Lung (tissue), 12 donors: ENCODE measurements around the gene UBN1. TPM values are rescaled to one million over a fixed set of nuclear protein-coding genes. Genes with fewer than 3 reads are reported as not detected.

ENCODE experiments used
- ATAC-seq: fragments of 200-7000 bp; cut with Tn5 transposase; one replicate; pipeline ENCODE4 v1.9.1; 2020; ENCODE audit warnings: moderate number of reproducible peaks; ENCODE audit not compliant: insufficient read depth, low FRiP score
- DNase-seq, 3 donors: peaks; one replicate each; pipeline ENCODE4 v3.0.0-alpha.2; 2013 to 2017
- H3K27ac ChIP-seq, 2 donors: one replicate each; pipeline ENCODE4 v1.5.1; 2013; ENCODE audit warnings: mild to moderate bottlenecking in 2 of 2, moderate library complexity in 2 of 2, control low read depth in 1 of 2, inconsistent platforms in 1 of 2, low read depth in 1 of 2, low read length in 1 of 2
- H3K27me3 ChIP-seq, 3 donors: one replicate each; pipeline ENCODE4 v1.5.1; 2013; ENCODE audit warnings: low read length in 2 of 3; ENCODE audit not compliant: control insufficient read depth in 3 of 3, insufficient read depth in 3 of 3
- H3K36me3 ChIP-seq, 4 donors: one replicate each; pipeline ENCODE4 v1.5.1; 2013; ENCODE audit warnings: low read length in 4 of 4, mild to moderate bottlenecking in 1 of 4, moderate library complexity in 1 of 4; ENCODE audit not compliant: control insufficient read depth in 4 of 4, insufficient read depth in 4 of 4
- H3K4me1 ChIP-seq, 5 donors: one replicate each; pipeline ENCODE4 v1.5.1; 2013; ENCODE audit warnings: low read length in 5 of 5, mild to moderate bottlenecking in 2 of 5, moderate library complexity in 1 of 5; ENCODE audit not compliant: control insufficient read depth in 5 of 5, insufficient read depth in 5 of 5
- H3K4me3 ChIP-seq: one replicate; pipeline ENCODE4 v1.5.1; 2013; ENCODE audit warnings: mild to moderate bottlenecking, control low read depth, moderate library complexity
- H3K9ac ChIP-seq, 2 donors: one replicate each; pipeline ENCODE4 v1.5.1; 2013; ENCODE audit warnings: low read length in 2 of 2, control low read depth in 1 of 2; ENCODE audit not compliant: insufficient read depth in 1 of 2
- H3K9me3 ChIP-seq, 4 donors: one replicate each; pipeline ENCODE4 v1.5.1; 2013; ENCODE audit warnings: low read length in 3 of 4, mild to moderate bottlenecking in 1 of 4, moderate library complexity in 1 of 4; ENCODE audit not compliant: control insufficient read depth in 4 of 4, insufficient read depth in 3 of 4
- whole genome bisulfite sequencing, 2 donors: extraction: QIAGEN DNeasy Blood & Tissue Kit; methylation state at CpG; one replicate each; pipeline ENCODE4 v1.1.7; 2013; 5-methylcytosine and 5-hydroxymethylcytosine counted together
- polyA plus RNA-seq, 2 donors: library from polyadenylated mRNA; stranded (reverse); fragments of 200-250 nt; gene quantifications; one replicate each; pipeline ENCODE4 v1.2.1, GENCODE V29; 2013
- total RNA-seq, 2 donors: library from RNA; depleted of rRNA in 1 of 2; stranded (reverse); fragments of >200 nt in 1 of 2; gene quantifications; one replicate each; pipeline ENCODE4 v1.2.1, GENCODE V29; 2014 to 2021
- TF ChIP-seq, protein P1 (sequence below): IDR thresholded peaks from 2 replicates; pipeline ENCODE4 v1.5.1; 2012; ENCODE audit warnings: mild to moderate bottlenecking; ENCODE audit errors: control extremely low read depth, extremely low read depth
- donor health status: control.
- donor health status: control.
- donor health status: Bipolar disorder and iron deficiency.
- donor health status: healthy.
- donor health status: DM: yes; HTN: yes; CAD: no.

The UBN1 gene
- total and polyA plus RNA-seq, 4 donors: 13.3 to 37.8 (median 19.9) TPM

DNA sequence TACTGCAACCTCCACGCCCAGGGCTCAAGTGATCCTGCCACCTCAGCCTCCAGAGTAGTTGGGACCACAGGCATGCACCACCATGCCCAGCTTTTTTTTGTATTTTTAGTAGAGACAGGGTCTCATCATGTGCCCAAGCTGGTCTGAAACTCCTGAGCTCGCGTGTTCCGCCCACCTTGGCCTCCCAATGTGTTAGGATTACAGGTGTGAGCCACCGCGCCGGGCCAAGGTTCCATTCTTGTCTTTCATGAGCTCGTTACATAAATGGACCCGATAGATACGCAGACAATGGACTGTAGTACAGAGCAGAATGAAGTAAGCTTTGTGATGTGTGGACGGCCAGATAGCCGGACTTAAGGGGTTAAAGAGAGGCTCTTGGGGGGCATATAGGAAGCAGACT lies 19.3 kb downstream of the UBN1 start:
- Histone ChIP-seq H3K36me3 (peaks cover 4 to 33% (median 17%) of the 10 kb centered on the region in 4 donors), H3K4me1 (peaks cover 0 to 25% (median 2%) of the 10 kb centered on the region in 5 donors), H3K27me3 (no peaks in the 10 kb centered on the region), H3K9me3 (no peaks in the 10 kb centered on the region), H3K27ac (no peak overlapping the region), H3K4me3 (no peak overlapping the region), H3K9ac (no peak overlapping the region)
- ATAC-seq (no peak), DNase-seq (no peak)
- WGBS, 2 donors: 94 to 98% methylated on average over 12 of the region's 12 CpGs
- TF ChIP-seq, protein P1, sequence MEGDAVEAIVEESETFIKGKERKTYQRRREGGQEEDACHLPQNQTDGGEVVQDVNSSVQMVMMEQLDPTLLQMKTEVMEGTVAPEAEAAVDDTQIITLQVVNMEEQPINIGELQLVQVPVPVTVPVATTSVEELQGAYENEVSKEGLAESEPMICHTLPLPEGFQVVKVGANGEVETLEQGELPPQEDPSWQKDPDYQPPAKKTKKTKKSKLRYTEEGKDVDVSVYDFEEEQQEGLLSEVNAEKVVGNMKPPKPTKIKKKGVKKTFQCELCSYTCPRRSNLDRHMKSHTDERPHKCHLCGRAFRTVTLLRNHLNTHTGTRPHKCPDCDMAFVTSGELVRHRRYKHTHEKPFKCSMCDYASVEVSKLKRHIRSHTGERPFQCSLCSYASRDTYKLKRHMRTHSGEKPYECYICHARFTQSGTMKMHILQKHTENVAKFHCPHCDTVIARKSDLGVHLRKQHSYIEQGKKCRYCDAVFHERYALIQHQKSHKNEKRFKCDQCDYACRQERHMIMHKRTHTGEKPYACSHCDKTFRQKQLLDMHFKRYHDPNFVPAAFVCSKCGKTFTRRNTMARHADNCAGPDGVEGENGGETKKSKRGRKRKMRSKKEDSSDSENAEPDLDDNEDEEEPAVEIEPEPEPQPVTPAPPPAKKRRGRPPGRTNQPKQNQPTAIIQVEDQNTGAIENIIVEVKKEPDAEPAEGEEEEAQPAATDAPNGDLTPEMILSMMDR: no peak

DNA sequence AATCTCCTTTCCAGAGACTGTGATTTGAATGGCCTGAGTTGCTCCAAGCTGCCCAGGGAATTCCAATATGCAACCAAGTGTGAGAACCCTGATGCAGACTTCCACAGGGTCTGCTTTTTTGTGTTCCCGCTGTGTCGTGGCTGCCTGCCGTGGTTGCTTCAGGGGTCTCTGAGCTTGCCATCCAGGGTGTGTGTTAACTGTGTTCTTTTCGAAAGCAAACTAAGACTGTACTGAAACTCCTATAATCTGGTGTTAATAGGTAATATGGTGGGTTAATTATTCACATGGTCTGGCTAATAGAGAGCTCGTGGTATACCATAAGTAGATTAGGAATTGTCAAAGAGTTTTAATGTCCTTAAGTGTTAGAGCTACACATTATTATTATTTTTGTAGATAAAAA lies 20.7 kb downstream of the UBN1 start:
- ATAC-seq (no peak), DNase-seq (peak in 2 of 3 donors; percentile 24 to 49)
- H3K27me3 ChIP-seq: no peaks in the 10 kb centered on the region
- H3K9ac ChIP-seq: no peak overlapping the region
- H3K9me3 ChIP-seq: no peaks in the 10 kb centered on the region
- no peak overlapping the region for H3K27ac ChIP-seq
- H3K36me3 ChIP-seq: peaks cover 9 to 38% (median 25%) of the 10 kb centered on the region in 4 donors
- H3K4me3 ChIP-seq: no peak overlapping the region
- TF ChIP-seq, protein P1: no peak
- peaks cover 0 to 25% (median 2%) of the 10 kb centered on the region in 5 donors for H3K4me1 ChIP-seq
- WGBS, 2 donors: 91 to 93% methylated on average over 5 of the region's 5 CpGs

DNA sequence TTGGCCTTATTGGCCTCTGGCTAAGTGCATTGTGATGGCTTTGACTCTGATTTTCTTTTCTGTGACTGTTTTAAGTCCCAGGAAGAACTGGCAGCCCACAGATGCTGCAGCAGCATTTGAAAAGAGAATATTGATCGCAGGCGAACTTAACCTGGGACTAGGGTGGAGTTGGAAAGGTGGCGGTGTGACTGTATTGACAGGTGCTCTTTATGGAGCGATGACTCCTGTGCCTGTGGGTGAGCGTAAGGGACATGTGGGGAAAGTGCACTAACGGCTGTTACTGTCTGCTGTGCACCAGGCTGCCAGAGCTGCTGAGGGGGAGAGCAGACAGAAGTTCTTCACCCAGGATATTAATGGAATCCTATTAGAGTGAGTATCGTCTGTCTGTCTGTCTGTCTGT lies 21.3 kb downstream of the UBN1 start:
- Histone ChIP-seq H3K27ac (no peak overlapping the region), H3K4me3 (no peak overlapping the region), H3K36me3 (peaks cover 9 to 43% (median 30%) of the 10 kb centered on the region in 4 donors), H3K4me1 (peaks cover 0 to 25% (median 2%) of the 10 kb centered on the region in 5 donors), H3K9ac (no peak overlapping the region), H3K9me3 (no peaks in the 10 kb centered on the region), H3K27me3 (no peaks in the 10 kb centered on the region)
- TF ChIP-seq, protein P1: no peak
- WGBS, 2 donors: 97 to 99% methylated on average over 7 of the region's 7 CpGs
- ATAC-seq (no peak), DNase-seq (no peak)
